ENCODE data around the gene DCLK1. TPM values are rescaled to one million over a fixed set of nuclear protein-coding genes. Genes with fewer than 3 reads are reported as not detected.
A peak's percentile ranks its signal among the peaks of the same experiment; 100 is the strongest.
"Not testable (repeated sequence)": the region's sequence is repeated elsewhere in the genome, so short reads cannot be mapped to it uniquely, and the experiment has no call there.

Gene DCLK1
- total RNA-seq, 1 donor from 2014 or later, result 1.5 TPM

GRCh38 chr13:35987572-35988513 is 143.3 kb downstream of the DCLK1 start:
- DNase-seq (ENCODE audit: low read depth, low spot score), result no peak

GRCh38 chr13:35984776-35985453 is 146.3 kb downstream of the DCLK1 start:
- no peak for DNase-seq (ENCODE audit: low read depth, low spot score)

GRCh38 chr13:35984287-35984686 is 146.9 kb downstream of the DCLK1 start:
- DNase-seq (ENCODE audit: low read depth, low spot score), result no peak

- DNase-seq (ENCODE audit: low read depth, low spot score), result not testable (repeated sequence)
Measured at GRCh38 chr13:35983703-35984102, 147.5 kb downstream of the DCLK1 start.

GRCh38 chr13:35983206-35983605 is 148.0 kb downstream of the DCLK1 start:
- no peak for DNase-seq (ENCODE audit: low read depth, low spot score)

GRCh38 chr13:35979361-35979951 is 151.7 kb downstream of the DCLK1 start:
- DNase-seq (ENCODE audit: low read depth, low spot score), result peak; percentile 10

- peak; percentile 37 for DNase-seq (ENCODE audit: low read depth, low spot score)
Measured at GRCh38 chr13:35978607-35979316, 152.4 kb downstream of the DCLK1 start.

GRCh38 chr13:35977060-35977459 is 154.1 kb downstream of the DCLK1 start:
- no peak for DNase-seq (ENCODE audit: low read depth, low spot score)

- DNase-seq (ENCODE audit: low read depth, low spot score), result no peak
Measured at GRCh38 chr13:35976126-35976525, 155.1 kb downstream of the DCLK1 start.

- DNase-seq (ENCODE audit: low read depth, low spot score), result not testable (repeated sequence)
Measured at GRCh38 chr13:35966951-35967350, 164.2 kb downstream of the DCLK1 start.

GRCh38 chr13:35966024-35966423 is 165.2 kb downstream of the DCLK1 start:
- DNase-seq (ENCODE audit: low read depth, low spot score), result no peak

- DNase-seq (ENCODE audit: low read depth, low spot score), result no peak
Measured at GRCh38 chr13:35965226-35965927, 165.8 kb downstream of the DCLK1 start.

GRCh38 chr13:35964863-35965180 is 166.4 kb downstream of the DCLK1 start:
- no peak for DNase-seq (ENCODE audit: low read depth, low spot score)

- no peak for DNase-seq (ENCODE audit: low read depth, low spot score)
Measured at GRCh38 chr13:35964011-35964862, 166.9 kb downstream of the DCLK1 start.

- DNase-seq (ENCODE audit: low read depth, low spot score), result no peak
Measured at GRCh38 chr13:35961461-35962220, 169.5 kb downstream of the DCLK1 start.

GRCh38 chr13:35961002-35961401 is 170.2 kb downstream of the DCLK1 start:
- no peak for DNase-seq (ENCODE audit: low read depth, low spot score)

GRCh38 chr13:35957996-35958395 is 173.2 kb downstream of the DCLK1 start:
- DNase-seq (ENCODE audit: low read depth, low spot score), result no peak

GRCh38 chr13:35957241-35957731 is 173.9 kb downstream of the DCLK1 start:
- DNase-seq (ENCODE audit: low read depth, low spot score), result no peak

- no peak for DNase-seq (ENCODE audit: low read depth, low spot score)
Measured at GRCh38 chr13:35956074-35956473, 175.1 kb downstream of the DCLK1 start.

Measured in pulmonary artery endothelial cell (primary cell).